Measurements from ENCODE around the gene WT1.

- TF ChIP-seq POLR2AphosphoS5 (IDR thresholded peaks at IDR 0.05) (no peak), CTCF (IDR thresholded peaks at IDR 0.05) (no peak)
Measured at GRCh38 chr11:32366666-32367065, 68.7 kb downstream of the WT1 start.
